Mesenchymal stem cell (in vitro differentiated cells and primary cell): ENCODE results near the gene SLC38A1.

Experiments used
- DNase-seq: peaks from one replicate; pipeline ENCODE4 v3.0.0-alpha.2; 2013
- H2AFZ ChIP-seq: one replicate; pipeline ENCODE4 v1.6.1; 2013; ENCODE audit warnings: low read depth, mild to moderate bottlenecking, control low read depth, inconsistent platforms, low read length, moderate library complexity
- H2AK5ac ChIP-seq: 2 replicates; pipeline ENCODE4 v1.6.1; 2013; ENCODE audit warnings: low read length, moderate library complexity, mild to moderate bottlenecking, inconsistent platforms; ENCODE audit not compliant: severe bottlenecking
- H2BK120ac ChIP-seq: one replicate; pipeline ENCODE4 v1.6.1; 2013; ENCODE audit warnings: low read depth, mild to moderate bottlenecking, inconsistent platforms, low read length, moderate library complexity
- H2BK12ac ChIP-seq, 2 experiments: one replicate each; pipeline ENCODE4 v1.6.1; 2013; ENCODE audit warnings: inconsistent platforms in 2 of 2, low read length in 2 of 2, mild to moderate bottlenecking in 2 of 2, moderate library complexity in 2 of 2, control low read depth in 1 of 2
- H2BK15ac ChIP-seq: one replicate; pipeline ENCODE4 v1.6.1; 2013; ENCODE audit warnings: mild to moderate bottlenecking, low read depth, inconsistent platforms; ENCODE audit not compliant: poor library complexity, severe bottlenecking
- H2BK5ac ChIP-seq: 2 replicates; pipeline ENCODE4 v1.6.1; 2013; ENCODE audit warnings: low read depth, mild to moderate bottlenecking, low read length, control low read depth, inconsistent platforms; ENCODE audit not compliant: poor library complexity, severe bottlenecking
- H3K14ac ChIP-seq, 2 experiments: one replicate each; pipeline ENCODE4 v1.6.1; 2013; ENCODE audit warnings: inconsistent platforms in 2 of 2, low read length in 2 of 2, control low read depth in 1 of 2, mild to moderate bottlenecking in 1 of 2, moderate library complexity in 1 of 2
- H3K18ac ChIP-seq, 2 experiments: one replicate each; pipeline ENCODE4 v1.6.1; 2013; ENCODE audit warnings: inconsistent platforms in 2 of 2, low read length in 2 of 2, control low read depth in 1 of 2, low read depth in 1 of 2, mild to moderate bottlenecking in 1 of 2
- H3K23ac ChIP-seq, 2 experiments: one replicate each; pipeline ENCODE4 v1.6.1; 2013; ENCODE audit warnings: inconsistent platforms in 2 of 2, low read length in 2 of 2, mild to moderate bottlenecking in 2 of 2, moderate library complexity in 2 of 2, control low read depth in 1 of 2
- H3K27ac ChIP-seq: 2 replicates; pipeline ENCODE4 v1.5.1; 2013; ENCODE audit warnings: mild to moderate bottlenecking, moderate library complexity, low read length, control low read depth, inconsistent platforms; ENCODE audit not compliant: poor library complexity, severe bottlenecking
- H3K27me3 ChIP-seq, 2 experiments: 2 replicates each; pipeline versions ENCODE4 v1.6.1 to v1.7.0; 2013; ENCODE audit warnings: low read length in 2 of 2, mild to moderate bottlenecking in 2 of 2, moderate library complexity in 2 of 2, control low read depth in 1 of 2, inconsistent platforms in 1 of 2; ENCODE audit not compliant: control insufficient read depth in 1 of 2, insufficient read depth in 1 of 2
- H3K36me3 ChIP-seq, 2 experiments: 2 replicates each; pipeline versions ENCODE4 v1.6.1 to v1.7.0; 2013; ENCODE audit warnings: low read length in 2 of 2, control low read depth in 1 of 2, inconsistent platforms in 1 of 2, low read depth in 1 of 2, mild to moderate bottlenecking in 1 of 2; ENCODE audit not compliant: insufficient read depth in 2 of 2, control insufficient read depth in 1 of 2
- H3K4ac ChIP-seq, 2 experiments: one replicate each; pipeline ENCODE4 v1.6.1; 2013; ENCODE audit warnings: inconsistent platforms in 2 of 2, low read length in 2 of 2, mild to moderate bottlenecking in 2 of 2, moderate library complexity in 2 of 2, control low read depth in 1 of 2, low read depth in 1 of 2
- H3K4me1 ChIP-seq: 2 replicates; pipeline ENCODE4 v1.6.1; 2013; ENCODE audit warnings: low read depth, low read length, control low read depth; ENCODE audit not compliant: control insufficient read depth, insufficient read depth
- H3K4me2 ChIP-seq: 2 replicates; pipeline ENCODE4 v1.6.1; 2013; ENCODE audit warnings: low read length, mild to moderate bottlenecking, inconsistent platforms; ENCODE audit not compliant: poor library complexity, severe bottlenecking
- H3K4me3 ChIP-seq, 2 experiments: 2 replicates each; pipeline versions ENCODE4 v1.5.1 to v1.7.0; 2013; ENCODE audit warnings: low read length in 2 of 2, mild to moderate bottlenecking in 2 of 2, control low read depth in 1 of 2, low read depth in 1 of 2; ENCODE audit not compliant: insufficient read depth in 1 of 2
- H3K79me1 ChIP-seq: replicated peaks from 2 replicates; pipeline ENCODE4 v1.6.1; 2013; ENCODE audit warnings: mild to moderate bottlenecking, control low read depth, low read length, inconsistent platforms; ENCODE audit not compliant: poor library complexity, severe bottlenecking
- H3K9ac ChIP-seq: 2 replicates; pipeline ENCODE4 v1.7.0; 2013; ENCODE audit warnings: mild to moderate bottlenecking, low read length, moderate library complexity
- H3K9me3 ChIP-seq: 2 replicates; pipeline ENCODE4 v1.7.0; 2013; ENCODE audit warnings: mild to moderate bottlenecking, low read length; ENCODE audit not compliant: control insufficient read depth
- H4K8ac ChIP-seq: one replicate; pipeline ENCODE4 v1.6.1; 2013; ENCODE audit warnings: inconsistent platforms, mild to moderate bottlenecking, low read length, moderate library complexity
- H4K91ac ChIP-seq: one replicate; pipeline ENCODE4 v1.6.1; 2013; ENCODE audit warnings: mild to moderate bottlenecking, low read length, inconsistent platforms
- WGBS: methylation state at CpG from one replicate; pipeline ENCODE4 v1.1.7; 2013; ENCODE audit warnings: mixed read lengths; 5-methylcytosine and 5-hydroxymethylcytosine counted together

The SLC38A1 gene

DNA sequence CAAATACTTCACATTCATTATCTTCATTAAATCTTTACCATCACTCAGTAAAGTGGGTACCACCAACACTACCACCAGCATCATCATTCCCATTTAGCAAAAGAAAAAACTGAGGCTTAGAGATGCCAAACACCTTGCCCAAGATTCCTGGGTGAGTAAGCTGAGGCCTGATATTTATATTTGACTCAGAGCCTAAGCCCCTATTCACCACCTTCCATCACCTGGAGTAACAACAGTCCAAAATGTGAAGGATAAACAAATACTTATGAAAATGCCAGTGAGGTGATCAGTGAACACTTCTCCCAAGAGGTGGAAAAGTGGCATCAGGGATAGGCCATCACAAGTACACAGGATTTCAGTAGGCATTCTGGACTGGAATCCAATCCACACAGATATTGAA lies 3.7 kb downstream of the SLC38A1 start:
- no peak overlapping the region for H4K91ac ChIP-seq
- H3K18ac ChIP-seq, result no peak overlapping the region
- no peak overlapping the region for H3K4me2 ChIP-seq
- no peaks in the 10 kb centered on the region for H3K9me3 ChIP-seq
- no peak overlapping the region for H3K9ac ChIP-seq
- DNase-seq, result no peak
- H3K36me3 ChIP-seq, result no peaks in the 10 kb centered on the region
- no peak overlapping the region for H3K27ac ChIP-seq
- H2BK12ac ChIP-seq, result no peak overlapping the region
- peaks cover 0 to 39% of the 10 kb centered on the region in 2 experiments for H3K27me3 ChIP-seq
- H2BK5ac ChIP-seq, result no peak overlapping the region
- no peak overlapping the region for H3K4me3 ChIP-seq
- H2BK15ac ChIP-seq, result no peak overlapping the region
- H3K23ac ChIP-seq, result no peak overlapping the region
- H2BK120ac ChIP-seq, result no peak overlapping the region
- H2AK5ac ChIP-seq, result no peak overlapping the region
- H3K79me1 ChIP-seq, result peaks cover 3% of the 10 kb centered on the region
- no peak overlapping the region for H2AFZ ChIP-seq
- H3K4ac ChIP-seq, result no peak overlapping the region
- no peak overlapping the region for H4K8ac ChIP-seq
- peaks cover 10% of the 10 kb centered on the region for H3K4me1 ChIP-seq
- H3K14ac ChIP-seq, result no peak overlapping the region

DNA sequence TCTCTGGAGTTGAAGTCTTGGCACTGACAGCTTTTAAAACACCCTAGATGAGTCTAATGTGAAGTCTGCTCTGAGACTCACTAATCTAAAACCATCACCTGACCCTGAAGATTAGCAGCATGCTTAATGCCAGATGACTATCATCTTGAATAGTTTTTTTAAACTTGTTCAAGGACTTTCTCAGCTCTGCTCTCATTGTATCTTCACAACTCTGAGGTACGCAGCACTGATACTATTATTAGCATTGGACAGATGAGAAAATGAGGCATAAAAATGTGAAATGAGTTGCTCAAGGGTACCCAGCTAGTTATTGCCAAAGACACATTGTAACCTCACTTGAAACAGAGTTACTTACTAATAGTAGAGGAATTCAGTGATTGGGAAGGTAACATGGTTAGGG lies 4.8 kb downstream of the SLC38A1 start:
- Histone ChIP-seq H3K9me3 (no peaks in the 10 kb centered on the region), H3K79me1 (peaks cover 3% of the 10 kb centered on the region), H2AK5ac (no peak overlapping the region), H2BK12ac (no peak overlapping the region), H3K4me2 (no peak overlapping the region), H2BK15ac (no peak overlapping the region), H3K27ac (no peak overlapping the region), H3K4me3 (no peak overlapping the region), H3K23ac (no peak overlapping the region), H2BK5ac (no peak overlapping the region), H3K9ac (no peak overlapping the region), H3K27me3 (peaks cover 0 to 30% of the 10 kb centered on the region in 2 experiments), H4K8ac (no peak overlapping the region), H3K14ac (no peak overlapping the region), H3K4ac (no peak overlapping the region), H4K91ac (no peak overlapping the region), H2AFZ (no peak overlapping the region), H3K18ac (no peak overlapping the region), H2BK120ac (no peak overlapping the region), H3K36me3 (no peaks in the 10 kb centered on the region), H3K4me1 (peaks cover 7% of the 10 kb centered on the region)
- DNase-seq, result peak; percentile 42
- 100% methylated on average over 1 of the region's 1 CpG for WGBS

DNA sequence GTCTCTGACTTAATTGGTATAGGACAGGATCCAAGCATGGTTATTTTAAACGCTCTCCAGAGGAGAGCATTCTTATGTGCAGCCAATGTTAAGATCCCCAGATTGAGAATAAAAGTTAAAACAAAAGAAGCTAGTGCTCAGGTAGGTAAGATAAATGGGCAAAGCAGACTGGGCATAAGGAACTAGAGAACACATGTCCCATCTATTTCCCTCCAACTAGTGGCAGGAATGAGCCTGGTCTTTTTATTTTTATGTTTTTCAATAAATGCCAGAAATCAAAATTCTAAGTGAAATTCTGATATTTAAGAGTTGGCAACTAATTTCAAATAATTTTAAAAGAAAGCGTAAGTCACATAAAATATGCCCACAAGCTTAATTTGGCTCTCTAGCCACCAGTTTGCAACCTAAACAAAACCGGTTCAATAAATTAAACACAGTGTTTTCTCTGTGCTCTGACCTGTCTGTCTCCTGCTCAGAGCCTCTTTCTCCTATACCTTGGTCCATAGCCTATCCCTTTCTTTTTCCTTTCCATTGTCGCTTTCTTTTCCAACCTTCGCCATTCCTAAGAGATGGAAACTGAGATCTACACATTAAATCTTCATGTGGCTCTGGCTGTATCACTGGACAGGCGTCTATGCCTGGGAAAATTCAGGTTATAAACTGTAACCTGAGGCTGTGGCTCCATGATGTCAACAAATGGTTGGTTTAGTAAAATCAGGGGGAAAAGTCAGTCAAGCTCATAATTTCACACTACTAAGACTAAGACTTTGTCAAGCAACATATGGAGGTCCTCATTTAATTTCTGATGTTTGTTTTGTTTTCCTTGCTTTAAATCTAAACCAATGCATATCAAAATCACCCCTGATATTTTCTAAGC lies 5.5 kb downstream of the SLC38A1 start:
- H2AFZ ChIP-seq, result no peak overlapping the region
- no peak overlapping the region for H2BK12ac ChIP-seq
- H2BK120ac ChIP-seq, result no peak overlapping the region

DNA sequence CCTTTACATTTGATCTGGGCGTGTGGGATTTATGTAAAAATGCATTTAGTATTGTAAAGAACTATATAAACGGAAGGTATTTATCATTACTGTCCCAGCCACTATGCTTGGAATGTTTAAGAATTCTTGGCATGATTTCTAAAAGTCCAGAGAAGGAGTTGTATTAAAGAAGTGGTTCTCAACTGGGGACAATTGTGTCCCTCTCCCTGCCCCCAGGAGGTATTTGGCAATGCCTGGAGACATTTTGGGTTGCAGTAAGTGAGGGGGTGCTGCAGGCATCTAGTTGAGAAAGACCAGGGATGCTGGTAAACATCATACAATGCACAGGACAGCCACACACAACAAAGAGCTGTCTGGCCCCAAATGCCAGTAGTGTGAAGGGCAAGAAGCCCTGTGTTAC lies 7.2 kb downstream of the SLC38A1 start:
- H2BK12ac ChIP-seq, result no peak overlapping the region
- H3K27ac ChIP-seq, result peak overlapping the region; percentile 88
- H3K14ac ChIP-seq, result no peak overlapping the region
- H3K9ac ChIP-seq, result no peak overlapping the region
- H2BK120ac ChIP-seq, result no peak overlapping the region
- no peak overlapping the region for H3K18ac ChIP-seq
- no peaks in the 10 kb centered on the region for H3K9me3 ChIP-seq
- no peak overlapping the region for H4K8ac ChIP-seq
- H3K4ac ChIP-seq, result no peak overlapping the region
- H2BK5ac ChIP-seq, result no peak overlapping the region
- H3K4me2 ChIP-seq, result peak overlapping the region; percentile 50
- no peak overlapping the region for H2BK15ac ChIP-seq
- DNase-seq, result no peak
- H2AK5ac ChIP-seq, result peak overlapping the region; percentile 4
- peaks cover 2% of the 10 kb centered on the region for H3K79me1 ChIP-seq
- no peak overlapping the region for H2AFZ ChIP-seq
- no peak overlapping the region for H3K4me3 ChIP-seq
- H3K4me1 ChIP-seq, result peaks cover 7% of the 10 kb centered on the region
- no peaks in the 10 kb centered on the region for H3K36me3 ChIP-seq
- no peak overlapping the region for H3K23ac ChIP-seq
- WGBS, result 86% methylated on average over 2 of the region's 2 CpGs
- peaks cover 0 to 7% of the 10 kb centered on the region in 2 experiments for H3K27me3 ChIP-seq
- H4K91ac ChIP-seq, result no peak overlapping the region

More for the DNA sequence above, 5.5 kb downstream of the SLC38A1 start:
- H3K9me3 ChIP-seq, result no peaks in the 10 kb centered on the region
- H3K4me1 ChIP-seq, result peaks cover 7% of the 10 kb centered on the region
- H3K18ac ChIP-seq, result no peak overlapping the region
- H3K79me1 ChIP-seq, result no peaks in the 10 kb centered on the region
- no peaks in the 10 kb centered on the region for H3K36me3 ChIP-seq
- H3K27ac ChIP-seq, result no peak overlapping the region
- 84% methylated on average over 6 of the region's 6 CpGs for WGBS
- no peak overlapping the region for H4K91ac ChIP-seq
- H2BK5ac ChIP-seq, result no peak overlapping the region
- no peak overlapping the region for H3K14ac ChIP-seq
- H3K9ac ChIP-seq, result no peak overlapping the region
- H3K4me3 ChIP-seq, result no peak overlapping the region
- no peak overlapping the region for H3K4me2 ChIP-seq
- no peak overlapping the region for H4K8ac ChIP-seq
- H2AK5ac ChIP-seq, result no peak overlapping the region
- H3K23ac ChIP-seq, result no peak overlapping the region
- no peak overlapping the region for H2BK15ac ChIP-seq
- peaks cover 0 to 24% of the 10 kb centered on the region in 2 experiments for H3K27me3 ChIP-seq
- DNase-seq, result no peak
- H3K4ac ChIP-seq, result no peak overlapping the region
